HEK293 (cell line): Measurements from ENCODE around the gene AGAP3.

Source experiments
- CTCF ChIA-PET: fragments of 350-600 bp; formaldehyde crosslinking; extraction: SDS; loops from one replicate; lab custom pipeline; 2021; ENCODE audit warnings: antibody characterized with exemption; lab: Yijun Ruan, JAX
- POLR2A ChIA-PET: fragments of 300-600 bp; formaldehyde crosslinking; extraction: SDS; loops from one replicate; lab custom pipeline; 2020; ENCODE audit warnings: antibody characterized with exemption, inconsistent platforms; lab: Yijun Ruan, JAX
- H3K27ac ChIP-seq: fragments of 200-500 bp; sonication (Bioruptor generic); 2 replicates; pipeline ENCODE4 v1.5.1; 2014; ENCODE audit warnings: low read depth, low read length, control low read depth, inconsistent platforms; ENCODE audit errors: extremely low read depth
- H3K36me3 ChIP-seq, 2 experiments: fragments of 200-500 bp in 1 of 2; sonication (Bioruptor generic) in 1 of 2; 1 replicate in 1 of 2; 2 replicates in 1 of 2; pipeline ENCODE4 v1.5.1; 2014 to 2017; ENCODE audit warnings: inconsistent platforms in 2 of 2, low read length in 2 of 2; ENCODE audit not compliant: control insufficient read depth in 2 of 2, insufficient read depth in 1 of 2
- H3K4me1 ChIP-seq: fragments of 200-500 bp; sonication (Bioruptor generic); 2 replicates; pipeline ENCODE4 v1.5.1; 2014; ENCODE audit warnings: mild to moderate bottlenecking, low read length, inconsistent platforms; ENCODE audit not compliant: control insufficient read depth, insufficient read depth
- H3K4me3 ChIP-seq: 2 replicates; pipeline ENCODE4 v1.5.1; 2011; ENCODE audit warnings: low read depth, mild to moderate bottlenecking, control low read depth, low read length, moderate library complexity
- H3K9me3 ChIP-seq: fragments of 200-500 bp; sonication (Bioruptor generic); 2 replicates; pipeline ENCODE4 v1.5.1; 2014; ENCODE audit warnings: low read depth, low read length, inconsistent platforms; ENCODE audit not compliant: control insufficient read depth, insufficient read depth
- GLI4 ChIP-seq: fragments of 450-650 bp; formaldehyde crosslinking; IDR thresholded peaks from 2 replicates; pipeline ENCODE4 v1.5.1; 2016; ENCODE audit warnings: missing biosample characterization, missing genetic modification characterization
- GLIS2 ChIP-seq: fragments of 450-650 bp; formaldehyde crosslinking; IDR thresholded peaks from 2 replicates; pipeline ENCODE4 v1.5.1; 2016; ENCODE audit warnings: missing biosample characterization, missing genetic modification characterization
- HOXC10 ChIP-seq: sonication (generic); formaldehyde crosslinking; IDR thresholded peaks from 2 replicates; pipeline ENCODE4 v1.8.1; 2023; ENCODE audit warnings: mild to moderate bottlenecking, missing genetic modification reagents
- PATZ1 ChIP-seq: fragments of 450-650 bp; formaldehyde crosslinking; IDR thresholded peaks from 2 replicates; pipeline ENCODE4 v1.5.1; 2016; ENCODE audit warnings: missing biosample characterization, missing genetic modification characterization
- REST ChIP-seq: fragments of 450-650 bp; formaldehyde crosslinking; IDR thresholded peaks from 2 replicates; pipeline ENCODE4 v1.5.1; 2016; ENCODE audit warnings: missing biosample characterization, missing genetic modification characterization
- SALL2 ChIP-seq: fragments of 450-650 bp; formaldehyde crosslinking; IDR thresholded peaks from 2 replicates; pipeline ENCODE4 v1.5.0; 2017; ENCODE audit warnings: missing biosample characterization, mild to moderate bottlenecking, missing genetic modification characterization, borderline replicate concordance
- ZBTB26 ChIP-seq: fragments of 450-650 bp; formaldehyde crosslinking; optimal IDR thresholded peaks from 2 replicates; pipeline ENCODE3; 2016; ENCODE audit warnings: missing biosample characterization, mild to moderate bottlenecking, missing genetic modification characterization
- ZNF157 ChIP-seq: fragments of 450-650 bp; formaldehyde crosslinking; IDR thresholded peaks from 2 replicates; pipeline ENCODE4 v1.5.1; 2016; ENCODE audit warnings: missing biosample characterization, missing genetic modification characterization
- ZNF223 ChIP-seq: fragments of 450-650 bp; formaldehyde crosslinking; IDR thresholded peaks from 2 replicates; pipeline ENCODE4 v1.5.1; 2016; ENCODE audit warnings: missing biosample characterization, missing genetic modification characterization
- ZNF266 ChIP-seq: fragments of 450-650 bp; formaldehyde crosslinking; IDR thresholded peaks from 2 replicates; pipeline ENCODE4 v1.5.1; 2016; ENCODE audit warnings: missing biosample characterization, missing genetic modification characterization, low read depth
- ZNF280C ChIP-seq: fragments of 450-650 bp; formaldehyde crosslinking; IDR thresholded peaks from 2 replicates; pipeline ENCODE4 v1.5.1; 2016; ENCODE audit warnings: missing biosample characterization, missing genetic modification characterization
- ZNF324 ChIP-seq: fragments of 450-650 bp; formaldehyde crosslinking; IDR thresholded peaks from 2 replicates; pipeline ENCODE4 v1.5.1; 2016; ENCODE audit warnings: missing biosample characterization, missing genetic modification characterization
- ZNF423 ChIP-seq: fragments of 450-650 bp; formaldehyde crosslinking; IDR thresholded peaks from 2 replicates; pipeline ENCODE4 v1.5.1; 2016; ENCODE audit warnings: missing biosample characterization, missing genetic modification characterization
- ZNF473 ChIP-seq: fragments of 450-650 bp; formaldehyde crosslinking; IDR thresholded peaks from 2 replicates; pipeline ENCODE4 v1.5.1; 2017; ENCODE audit warnings: missing biosample characterization, missing genetic modification characterization
- ZNF548 ChIP-seq: fragments of 450-650 bp; formaldehyde crosslinking; IDR thresholded peaks from 2 replicates; pipeline ENCODE4 v1.5.1; 2016; ENCODE audit warnings: missing biosample characterization, missing genetic modification characterization
- ZNF777 ChIP-seq: fragments of 450-650 bp; formaldehyde crosslinking; IDR thresholded peaks from 2 replicates; pipeline ENCODE4 v1.5.1; 2017; ENCODE audit warnings: missing biosample characterization, missing genetic modification characterization, borderline replicate concordance
- ZNF785 ChIP-seq: fragments of 450-650 bp; formaldehyde crosslinking; IDR thresholded peaks from 2 replicates; pipeline ENCODE4 v1.5.1; 2016; ENCODE audit warnings: missing biosample characterization, missing genetic modification characterization
- ZNF837 ChIP-seq: fragments of 450-650 bp; formaldehyde crosslinking; IDR thresholded peaks from 2 replicates; pipeline ENCODE4 v1.5.1; 2016; ENCODE audit warnings: missing biosample characterization, missing genetic modification characterization
- TF ChIP-seq, protein P1 (sequence below): fragments of 450-650 bp; formaldehyde crosslinking; IDR thresholded peaks from 2 replicates; pipeline ENCODE4 v1.5.1; 2016; ENCODE audit warnings: missing biosample characterization, missing genetic modification characterization
- TF ChIP-seq, protein P2 (sequence below): IDR thresholded peaks from 2 replicates; pipeline ENCODE4 v1.6.1; 2011; ENCODE audit warnings: mild to moderate bottlenecking, low read depth, low read length, borderline replicate concordance

AGAP3 gene

DNA sequence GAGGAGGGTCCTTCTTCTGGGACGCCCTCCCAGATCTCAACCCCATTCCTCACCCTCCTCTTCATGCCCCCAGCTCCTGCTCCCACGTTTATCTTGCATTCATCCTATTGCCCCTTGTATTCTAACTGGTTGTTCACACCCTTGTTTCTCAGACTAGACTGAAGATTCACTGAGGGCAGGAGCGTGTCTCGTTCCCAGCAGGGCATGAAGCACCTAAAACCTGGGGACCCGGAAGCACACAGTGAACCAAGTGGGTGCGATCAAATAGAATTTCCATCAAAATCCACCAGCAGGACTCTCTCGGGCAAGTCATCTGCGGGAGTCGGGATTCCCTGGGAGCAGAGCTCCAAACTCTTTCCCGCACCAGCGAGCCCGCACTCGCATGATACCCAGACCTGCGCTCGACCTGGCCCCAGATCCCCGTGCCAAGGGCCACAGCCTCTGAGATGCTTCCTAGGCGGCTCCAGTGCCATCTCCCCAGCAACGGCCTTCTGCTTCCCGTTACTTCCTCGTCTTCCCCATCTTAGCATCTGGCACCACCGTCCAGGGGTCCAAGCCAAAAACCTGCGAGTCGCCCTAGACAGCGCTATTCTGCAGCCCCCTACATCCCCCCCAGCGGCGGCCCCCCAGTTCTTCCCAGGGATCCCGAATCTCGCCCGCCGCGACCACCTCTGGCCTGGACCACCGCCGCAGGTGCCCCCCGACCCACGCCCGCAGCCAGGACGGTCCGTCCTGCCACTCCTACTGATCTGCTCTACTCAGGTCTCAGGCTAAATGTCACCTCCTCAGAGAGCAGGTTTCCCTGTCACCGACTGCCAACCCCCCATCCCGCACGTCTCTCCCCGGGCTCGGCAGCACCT, 87.3 kb downstream of the AGAP3 start:
- Histone ChIP-seq H3K4me1 (no peaks in the 10 kb centered on the region), H3K4me3 (no peak overlapping the region), H3K36me3 (no peaks in the 10 kb centered on the region), H3K9me3 (no peaks in the 10 kb centered on the region), H3K27ac (no peak overlapping the region)
- no peak for TF ChIP-seq ZNF423 (tag by site-specific recombination)
- no peak for TF ChIP-seq ZNF837 (tag by site-specific recombination)
- no peak for TF ChIP-seq ZNF223 (tag by site-specific recombination)
- TF ChIP-seq HOXC10 (CRISPR knock-in tag): no peak
- no peak for TF ChIP-seq GLI4
- TF ChIP-seq ZNF548: no peak
- no peak for TF ChIP-seq REST (tag by site-specific recombination)
- no peak for TF ChIP-seq ZNF473
- no peak for TF ChIP-seq ZNF157 (tag by site-specific recombination)
- TF ChIP-seq ZNF777 (tag by site-specific recombination): no peak
- TF ChIP-seq PATZ1 (tag by site-specific recombination): no peak
- no peak for TF ChIP-seq ZNF324 (tag by site-specific recombination)
- no peak for TF ChIP-seq ZNF266 (tag by site-specific recombination)
- TF ChIP-seq, protein P1, sequence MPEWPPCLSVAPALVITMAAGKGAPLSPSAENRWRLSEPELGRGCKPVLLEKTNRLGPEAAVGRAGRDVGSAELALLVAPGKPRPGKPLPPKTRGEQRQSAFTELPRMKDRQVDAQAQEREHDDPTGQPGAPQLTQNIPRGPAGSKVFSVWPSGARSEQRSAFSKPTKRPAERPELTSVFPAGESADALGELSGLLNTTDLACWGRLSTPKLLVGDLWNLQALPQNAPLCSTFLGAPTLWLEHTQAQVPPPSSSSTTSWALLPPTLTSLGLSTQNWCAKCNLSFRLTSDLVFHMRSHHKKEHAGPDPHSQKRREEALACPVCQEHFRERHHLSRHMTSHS (tag by site-specific recombination): no peak
- no peak for TF ChIP-seq ZNF785 (tag by site-specific recombination)
- no peak for TF ChIP-seq ZNF280C
- TF ChIP-seq SALL2 (tag by site-specific recombination): no peak
- TF ChIP-seq, protein P2, sequence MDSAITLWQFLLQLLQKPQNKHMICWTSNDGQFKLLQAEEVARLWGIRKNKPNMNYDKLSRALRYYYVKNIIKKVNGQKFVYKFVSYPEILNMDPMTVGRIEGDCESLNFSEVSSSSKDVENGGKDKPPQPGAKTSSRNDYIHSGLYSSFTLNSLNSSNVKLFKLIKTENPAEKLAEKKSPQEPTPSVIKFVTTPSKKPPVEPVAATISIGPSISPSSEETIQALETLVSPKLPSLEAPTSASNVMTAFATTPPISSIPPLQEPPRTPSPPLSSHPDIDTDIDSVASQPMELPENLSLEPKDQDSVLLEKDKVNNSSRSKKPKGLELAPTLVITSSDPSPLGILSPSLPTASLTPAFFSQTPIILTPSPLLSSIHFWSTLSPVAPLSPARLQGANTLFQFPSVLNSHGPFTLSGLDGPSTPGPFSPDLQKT: no peak
- no peak for TF ChIP-seq ZBTB26 (tag by site-specific recombination)
- TF ChIP-seq GLIS2 (tag by site-specific recombination): no peak
- ChIA-PET POLR2A (no interaction called here), CTCF (interaction anchor here (0.7 to 1.2 kb wide), 5 partner anchors 17 to 142 kb away, joined by 4 to 6 read pairs (median 5); no protein-coding TSS in a partner anchor)
